CD4-positive, alpha-beta T cell treated with Interleukin-4 for 1 hour (primary cell): ENCODE measurements around the gene SLC52A3.
"Not testable (repeated sequence)": the region's sequence is repeated elsewhere in the genome, so short reads cannot be mapped to it uniquely, and the experiment has no call there.

Experiments
- DNase-seq, 2 donors: peaks; one replicate each; pipeline ENCODE4 v3.0.0-alpha.2; 2020 to 2022

The SLC52A3 gene

DNA sequence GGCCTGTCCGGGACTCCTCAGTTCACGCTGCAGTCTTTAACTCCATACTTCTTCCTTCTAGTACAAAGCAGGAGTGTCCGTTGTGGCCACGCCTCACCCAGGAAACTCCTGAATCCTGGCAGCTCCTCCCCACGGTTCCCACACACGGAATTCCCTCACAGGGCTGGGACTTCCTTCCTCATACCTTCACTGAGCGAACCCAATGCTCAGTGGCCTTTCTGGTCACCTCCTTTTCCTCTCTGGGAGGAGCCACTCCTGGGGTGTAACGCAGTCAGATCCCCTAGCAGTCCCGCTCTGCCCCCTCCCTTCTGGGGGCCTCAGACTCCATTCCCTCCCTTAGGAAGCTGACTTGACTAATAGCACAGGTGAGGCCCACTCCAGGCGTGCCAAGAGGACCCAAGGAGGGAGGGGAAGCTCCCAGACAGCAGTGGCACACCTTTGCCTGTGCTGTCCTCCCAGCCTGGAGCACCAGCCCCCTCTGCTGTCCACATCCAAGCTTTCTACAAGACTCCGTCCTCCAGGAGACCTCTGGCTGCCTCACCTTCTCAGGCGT, at the start of gene SLC52A3:
SLC52A3 (minus strand) TSS at position 75 of the 553 bp plus-strand sequence. CDS start 2,726 bp downstream, outside the sequence.
- peak in 1 of 2 donors; percentile 1 for DNase-seq

DNA sequence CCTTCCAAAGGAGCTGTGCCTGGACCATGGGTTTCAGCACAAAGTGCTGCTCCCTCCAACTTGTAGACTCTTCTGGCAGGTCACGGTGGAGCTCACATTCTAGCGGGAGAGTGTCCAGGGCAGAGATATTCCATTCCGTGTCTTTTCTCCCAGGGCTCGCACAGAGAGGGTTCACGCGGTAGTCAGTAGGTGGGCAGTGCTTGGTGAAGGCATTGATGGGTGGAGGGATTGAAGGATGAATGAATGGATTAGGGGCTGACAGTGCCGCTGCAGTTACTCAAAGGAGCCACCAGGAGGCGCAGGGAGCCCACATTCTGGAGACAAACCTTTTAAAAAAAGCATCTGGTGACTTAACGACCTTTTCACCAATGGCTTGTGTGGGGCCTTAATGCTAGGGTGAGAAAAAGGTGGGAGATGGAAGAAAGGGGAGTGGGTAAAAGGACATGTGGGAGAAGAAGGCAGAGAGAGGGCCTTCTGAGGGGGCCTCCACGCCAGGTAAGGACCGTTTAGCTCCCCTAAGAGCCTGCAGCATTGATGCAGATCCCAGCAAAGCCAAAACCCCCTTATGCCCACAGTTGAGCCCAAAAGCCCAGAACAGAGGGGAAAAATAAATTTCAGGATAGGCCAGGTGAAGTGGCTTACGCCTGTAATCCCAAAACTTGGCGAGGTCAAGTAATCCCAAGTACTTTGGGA, 47.8 kb upstream of the SLC52A3 start:
- DNase-seq: peak; percentile 68 to 69

DNA sequence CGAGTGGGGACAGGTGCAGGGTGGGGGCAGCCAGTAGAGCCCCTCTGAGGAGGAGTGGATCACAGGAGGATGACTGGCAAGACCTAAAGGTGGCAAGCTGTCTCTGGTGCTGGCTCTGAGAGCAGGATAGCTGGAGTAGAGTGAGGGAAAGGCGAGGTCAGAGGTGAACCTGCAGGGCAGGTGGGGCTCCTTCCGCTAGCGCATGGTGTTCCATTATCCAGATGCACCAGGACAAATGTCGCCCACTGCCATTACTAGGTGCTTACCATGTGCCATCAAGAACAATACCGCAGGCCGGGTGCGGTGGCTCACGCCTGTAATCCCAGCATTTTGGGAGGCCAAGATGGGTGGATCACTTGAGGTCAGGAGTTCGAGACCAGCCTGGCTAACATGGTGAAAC, 46.9 kb upstream of the SLC52A3 start:
- DNase-seq: no peak

DNA sequence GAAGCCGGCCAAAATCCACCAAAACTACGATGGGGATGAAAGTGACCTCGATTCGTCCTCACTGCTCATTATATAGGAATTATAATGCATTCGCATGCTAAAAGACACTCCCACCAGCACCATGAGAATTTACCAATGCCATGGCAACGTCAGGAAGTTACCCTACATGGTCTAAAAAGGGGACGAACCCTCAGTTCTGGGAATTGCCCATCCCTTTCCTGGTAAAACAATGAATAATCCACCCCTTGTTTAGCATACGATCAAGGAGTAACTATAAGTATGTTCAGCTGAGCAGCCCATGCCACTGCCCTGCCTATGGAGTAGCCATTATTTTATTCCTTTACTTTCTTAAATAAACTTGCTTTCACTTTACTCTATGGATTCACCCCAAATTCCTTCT, 45.1 kb upstream of the SLC52A3 start:
- no peak for DNase-seq

DNA sequence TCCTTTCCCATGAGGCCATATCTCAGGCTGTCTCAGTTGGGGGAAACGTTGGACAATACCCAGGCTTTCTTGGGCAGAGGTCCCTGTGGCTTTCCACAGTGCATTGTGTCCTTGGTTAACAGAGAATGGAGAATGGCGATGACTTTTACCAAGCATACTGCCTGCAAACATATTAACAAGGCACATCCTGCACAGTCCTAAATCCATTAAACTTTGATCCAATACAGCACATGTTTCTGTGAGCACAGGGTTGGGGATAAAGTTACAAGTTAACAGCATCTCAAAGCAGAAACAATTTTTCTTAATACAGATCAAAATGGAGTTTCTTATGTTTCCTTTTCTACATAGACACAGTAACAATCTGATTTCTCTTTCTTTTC, 44.1 kb upstream of the SLC52A3 start:
- DNase-seq: not testable (repeated sequence)

DNA sequence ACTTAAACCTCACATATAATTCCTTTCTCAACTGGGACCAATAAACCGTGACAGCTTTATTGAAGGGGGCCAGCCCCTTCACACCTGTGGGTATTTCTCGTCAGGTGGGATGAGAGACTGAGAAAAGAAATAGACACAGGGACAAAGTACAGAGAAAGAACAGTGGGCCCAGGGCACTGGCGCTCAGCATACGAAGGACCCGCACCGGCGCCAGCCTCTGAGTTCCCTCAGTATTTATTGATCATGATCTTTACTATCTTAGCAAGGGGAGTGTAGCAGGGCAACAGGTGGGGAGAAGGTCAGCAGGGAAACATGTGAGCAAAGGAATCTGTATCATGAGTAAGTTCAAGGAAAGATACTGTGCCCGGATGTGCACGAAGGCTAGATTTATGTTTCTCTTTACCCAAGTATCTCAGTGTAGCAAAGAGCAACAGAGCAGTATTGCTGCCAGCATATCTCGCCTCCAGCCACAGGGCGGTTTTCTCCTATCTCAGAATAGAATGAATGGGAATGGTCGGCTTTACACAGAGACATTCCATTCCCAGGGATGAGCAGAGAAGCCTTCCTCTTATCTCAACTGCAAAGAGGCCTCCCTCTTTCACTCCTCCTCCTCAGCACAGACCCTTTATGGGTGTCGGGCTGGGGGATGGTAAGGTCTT, 43.6 kb upstream of the SLC52A3 start:
- not testable (repeated sequence) for DNase-seq

DNA sequence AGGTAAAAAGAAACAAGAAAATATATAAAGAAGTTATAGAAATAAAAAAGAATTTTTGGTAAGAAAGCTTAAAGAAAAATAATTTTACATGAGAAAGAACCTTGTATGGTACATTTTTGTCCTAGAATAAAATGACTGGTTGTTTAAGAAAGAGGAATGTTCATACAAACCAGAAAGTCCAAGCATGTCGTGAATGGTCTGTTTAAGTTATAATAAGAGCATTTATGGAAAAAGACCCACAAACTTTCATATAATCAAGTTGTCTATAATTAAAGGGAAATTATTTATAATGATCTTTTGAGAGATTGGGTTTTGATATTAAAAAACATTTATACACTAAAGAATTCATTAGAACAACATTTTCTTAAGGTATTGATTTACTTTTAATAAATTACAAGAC, 37.4 kb upstream of the SLC52A3 start:
- DNase-seq: no peak

DNA sequence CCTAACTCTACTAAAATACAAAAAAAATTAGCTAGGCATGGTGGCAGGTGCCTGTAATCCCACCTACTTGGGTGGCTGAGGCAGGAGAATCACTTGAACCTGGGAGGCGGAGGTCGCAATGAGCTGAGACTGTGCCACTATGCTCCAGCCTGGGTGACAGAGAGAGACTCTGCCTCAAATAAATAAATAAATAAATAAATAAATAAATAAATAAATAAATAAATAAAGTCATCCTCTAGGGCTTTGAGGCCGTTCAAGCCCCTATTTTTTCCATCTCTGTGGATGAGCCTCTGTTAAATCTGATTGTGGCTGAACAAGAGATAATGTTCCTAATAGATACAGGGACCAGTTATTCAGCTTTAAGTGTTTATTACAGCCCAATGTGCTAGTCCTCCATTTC, 33.4 kb upstream of the SLC52A3 start:
- DNase-seq: no peak

DNA sequence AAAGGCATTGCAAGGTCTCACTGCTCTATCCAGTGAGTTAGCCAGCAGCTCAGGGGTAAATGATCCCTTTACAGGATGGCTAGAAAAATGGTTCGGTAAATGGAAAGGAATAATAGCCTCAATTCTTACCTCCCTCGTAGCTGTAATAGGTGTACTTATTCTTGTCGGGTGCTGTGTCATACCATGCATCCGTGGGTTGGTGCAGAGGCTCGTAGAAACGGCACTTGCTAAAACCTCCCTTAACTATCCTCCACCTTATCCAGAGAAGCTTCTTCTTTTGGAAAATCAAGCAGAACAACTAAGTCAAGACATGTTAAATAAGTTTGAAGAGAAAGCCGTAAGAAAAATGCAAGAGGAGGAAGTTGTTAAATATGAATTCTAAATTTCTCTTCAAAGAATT, 31.7 kb upstream of the SLC52A3 start:
- DNase-seq: not testable (repeated sequence)

DNA sequence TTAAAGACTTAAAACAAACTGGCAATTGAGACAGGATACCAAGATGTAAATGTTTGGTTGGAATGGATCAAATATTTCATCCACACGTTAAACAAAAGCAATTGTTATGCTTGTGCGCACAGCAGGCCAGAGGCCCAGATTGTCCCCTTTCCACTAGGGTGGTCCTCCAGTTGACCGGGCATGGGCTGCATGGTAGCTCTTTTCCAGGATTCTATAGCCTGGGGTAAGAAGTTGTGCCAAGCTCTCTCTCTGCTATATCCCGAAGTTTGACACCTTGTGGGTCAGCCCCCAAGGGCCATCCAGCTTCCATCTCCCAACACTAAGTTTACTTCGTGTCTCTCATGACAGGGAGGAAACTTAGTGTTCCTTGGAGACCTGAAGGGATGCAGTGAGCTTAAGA, 30.4 kb upstream of the SLC52A3 start:
- DNase-seq: not testable (repeated sequence)

DNA sequence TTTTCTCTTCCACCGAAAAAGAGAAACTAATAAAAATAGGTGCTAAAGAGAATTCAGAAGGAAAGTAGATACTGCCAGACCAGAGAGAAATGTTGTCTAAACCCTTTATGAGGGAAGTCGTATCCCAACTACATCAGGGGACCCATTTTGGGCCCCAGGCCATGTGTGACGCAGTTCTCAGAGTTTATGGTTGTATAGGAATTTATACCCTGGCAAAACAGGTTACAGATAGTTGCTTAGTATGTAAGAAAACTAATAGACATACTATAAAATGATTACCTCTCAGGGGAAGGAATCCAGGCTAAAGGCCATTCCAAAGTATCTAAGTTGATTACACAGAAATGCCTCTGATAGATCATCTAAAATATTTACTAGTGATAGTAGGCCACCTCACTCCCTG, 28.6 kb upstream of the SLC52A3 start:
- DNase-seq: no peak

DNA sequence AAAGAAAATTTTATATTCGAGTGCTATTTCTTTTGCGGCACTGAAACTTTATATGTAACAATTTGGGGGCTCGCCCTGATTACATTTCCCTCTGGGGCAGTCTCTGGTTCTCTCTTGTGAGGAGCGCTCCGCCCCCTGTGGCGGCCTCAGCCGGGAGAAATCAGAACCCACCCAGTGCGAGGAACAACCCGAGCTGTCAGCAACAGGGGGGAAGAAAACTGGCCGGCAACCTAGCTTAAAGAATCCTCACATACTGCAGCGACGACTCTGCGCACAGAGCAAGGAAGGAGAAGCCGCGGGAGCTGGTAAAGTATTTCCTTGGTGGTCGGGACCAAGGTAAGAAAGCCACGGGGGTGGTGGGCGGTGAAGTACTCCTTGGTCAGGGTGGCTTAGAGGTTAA, 23.9 kb upstream of the SLC52A3 start:
- no peak for DNase-seq

DNA sequence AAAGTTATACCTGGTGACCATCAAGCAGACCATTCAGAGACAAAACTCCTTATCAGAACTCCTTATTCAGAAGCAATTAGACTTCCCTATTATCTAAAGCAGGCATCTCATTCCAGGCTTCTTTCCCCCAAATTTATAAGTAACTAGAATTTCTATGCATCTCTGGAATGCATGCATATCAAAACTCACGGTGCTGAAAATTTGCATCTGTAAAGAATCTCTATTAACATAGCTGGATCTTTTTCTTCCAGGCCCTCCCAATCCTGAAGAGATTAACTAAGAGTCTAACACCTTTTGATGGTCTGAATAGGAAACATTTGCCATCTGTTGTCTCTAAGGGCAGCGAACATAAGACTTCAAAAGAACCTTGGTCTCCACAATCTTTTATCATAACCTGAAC, 22.8 kb upstream of the SLC52A3 start:
- no peak for DNase-seq

DNA sequence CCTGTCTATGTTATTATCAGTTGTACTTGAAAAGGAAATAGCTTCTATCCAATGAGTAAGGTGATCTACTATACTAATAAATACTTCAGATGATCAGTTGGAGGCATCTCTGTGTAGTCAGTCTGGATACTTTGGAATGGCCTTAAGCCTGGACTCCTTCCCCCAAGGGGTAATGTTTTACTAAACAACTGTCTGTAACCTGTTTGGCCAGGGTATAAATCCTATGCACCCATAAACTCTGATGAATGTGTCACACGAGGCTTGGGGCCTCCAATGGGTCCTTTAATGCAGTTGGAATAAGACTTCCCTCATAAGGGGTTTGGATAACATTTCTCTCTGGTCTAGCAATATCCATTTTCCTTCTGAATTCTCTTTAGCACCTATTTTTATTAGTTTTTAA, 19.5 kb upstream of the SLC52A3 start:
- no peak for DNase-seq

DNA sequence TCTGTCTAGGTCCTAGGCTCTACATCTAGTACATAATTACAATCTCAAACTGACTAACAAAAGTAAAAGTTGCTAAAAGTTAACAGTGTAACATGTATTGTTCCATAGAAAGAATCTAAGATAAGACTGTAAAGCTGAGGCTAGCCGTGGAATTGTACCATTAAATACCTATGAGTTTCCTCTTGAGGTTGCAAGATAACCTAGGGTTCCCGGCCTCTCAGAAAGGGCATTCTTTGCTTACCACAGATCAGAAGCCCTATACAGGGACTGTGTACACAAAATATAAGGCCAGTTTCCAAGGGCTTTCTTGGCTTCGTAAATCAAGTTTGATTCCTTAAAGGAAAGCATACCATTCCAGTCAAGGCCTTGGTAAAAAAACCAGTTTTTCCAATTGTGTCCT, 11.5 kb upstream of the SLC52A3 start:
- DNase-seq: no peak

DNA sequence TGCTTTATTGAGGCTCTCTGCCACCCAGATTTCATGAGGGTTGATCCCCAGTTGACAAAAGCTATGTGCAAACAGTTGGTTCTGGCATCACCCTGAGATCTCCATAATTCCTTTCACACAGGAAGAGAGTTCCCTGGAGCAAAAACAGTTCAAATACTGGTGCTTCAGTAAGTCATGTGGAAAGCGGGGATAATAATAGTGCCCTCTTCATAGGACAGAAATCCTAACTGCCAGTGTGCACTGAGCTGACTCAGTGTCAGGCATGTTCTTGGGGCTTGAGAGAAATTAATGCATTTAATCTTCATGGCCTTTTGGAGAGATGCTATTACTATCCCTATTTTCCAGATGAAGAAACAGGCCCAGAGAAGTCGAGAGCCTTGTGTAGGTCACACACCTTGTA, 7.9 kb upstream of the SLC52A3 start:
- DNase-seq: no peak

DNA sequence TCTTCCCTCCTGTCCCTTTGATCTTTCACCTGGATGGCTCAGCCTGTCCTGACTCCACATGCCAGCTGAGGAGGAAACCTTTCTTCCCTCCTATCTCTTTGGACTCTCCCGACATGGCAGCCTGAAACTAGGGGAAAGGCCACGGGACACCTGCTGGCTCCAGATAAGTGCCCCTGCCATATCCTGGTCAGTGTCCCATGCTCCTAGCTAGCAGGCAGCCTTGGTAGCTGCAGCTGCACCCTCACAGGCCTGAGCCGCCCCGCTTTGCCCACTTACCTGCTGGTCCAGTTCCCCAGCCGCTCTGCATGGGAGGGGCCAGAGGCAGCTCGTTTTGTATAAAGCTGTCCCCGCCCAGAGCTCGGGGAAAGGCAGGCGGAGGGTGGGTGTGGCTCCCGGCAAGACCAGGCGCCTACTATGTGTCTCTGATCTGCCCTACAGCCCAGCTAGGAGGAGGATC, 7.4 kb upstream of the SLC52A3 start:
- no peak for DNase-seq

DNA sequence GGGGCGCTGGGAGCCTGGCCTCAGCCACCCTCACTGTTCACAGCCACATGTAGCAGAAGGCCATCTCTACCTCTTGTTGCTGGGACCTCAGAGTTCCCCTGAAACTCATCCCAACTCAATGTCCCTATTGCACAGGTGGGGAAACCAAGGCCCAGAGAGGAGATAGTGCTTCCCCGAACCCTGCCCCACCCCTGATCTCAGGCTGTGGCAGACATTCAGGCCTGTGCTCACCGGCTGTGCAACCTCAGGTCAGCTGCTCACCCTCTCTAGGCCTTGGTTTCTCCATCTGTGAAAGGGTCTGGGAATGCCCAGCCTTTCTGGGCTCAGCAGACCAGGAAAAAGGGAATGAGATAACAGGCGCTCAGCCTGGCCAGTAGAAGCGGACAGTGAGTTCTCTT, 6.4 kb upstream of the SLC52A3 start:
- no peak for DNase-seq

DNA sequence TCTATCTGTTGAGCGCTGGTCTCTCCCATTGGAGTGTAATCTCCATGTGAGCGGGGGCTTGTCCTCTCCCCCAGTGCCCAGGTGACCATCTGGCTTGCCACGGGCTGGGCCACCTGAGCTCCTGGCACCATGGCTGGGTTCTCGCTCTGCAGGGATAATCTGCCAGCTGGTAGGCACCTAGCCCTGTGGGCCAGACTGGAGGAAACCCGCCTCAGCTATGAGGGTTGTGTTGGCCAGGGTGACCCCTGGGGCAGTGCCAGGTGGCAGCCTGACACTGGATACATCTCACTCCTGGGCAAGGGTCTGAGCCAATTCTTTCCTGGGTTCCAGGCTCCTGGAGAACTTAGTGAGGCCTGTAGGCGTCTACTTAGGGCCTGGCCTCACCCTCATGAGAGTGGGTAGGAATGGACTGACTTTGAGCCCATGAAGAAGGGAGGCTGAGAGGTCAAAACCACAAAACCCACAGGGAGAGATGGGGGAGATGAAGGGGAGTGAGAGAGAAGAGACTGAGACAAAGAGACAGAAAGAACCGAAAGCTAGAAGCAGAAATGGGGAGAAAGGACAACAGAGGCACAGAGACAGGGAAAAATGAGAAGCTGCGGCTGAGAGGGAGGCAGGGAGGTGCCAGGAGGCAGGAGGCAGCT, 5.8 kb upstream of the SLC52A3 start:
- DNase-seq: no peak

DNA sequence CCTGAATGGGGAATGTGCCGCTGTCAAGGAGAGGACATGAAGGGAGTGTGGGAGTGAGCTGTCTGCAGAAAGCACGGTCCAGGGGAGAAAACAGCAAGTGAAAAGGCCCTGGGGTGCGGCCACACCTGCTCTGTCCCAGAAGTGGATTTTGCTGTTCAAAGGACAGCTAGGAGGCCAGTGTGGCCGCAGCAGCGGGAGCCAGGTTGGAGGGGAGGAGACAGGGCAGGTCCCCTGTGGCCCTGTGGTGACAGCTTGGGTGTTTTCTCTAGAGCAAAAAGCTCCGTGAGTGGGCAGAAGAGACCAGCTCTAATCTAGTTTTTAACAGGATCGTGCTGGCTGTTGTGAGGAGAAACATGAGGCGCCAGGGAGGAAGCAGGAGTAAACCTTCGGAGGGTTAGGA, 4.5 kb upstream of the SLC52A3 start:
- DNase-seq: no peak

DNA sequence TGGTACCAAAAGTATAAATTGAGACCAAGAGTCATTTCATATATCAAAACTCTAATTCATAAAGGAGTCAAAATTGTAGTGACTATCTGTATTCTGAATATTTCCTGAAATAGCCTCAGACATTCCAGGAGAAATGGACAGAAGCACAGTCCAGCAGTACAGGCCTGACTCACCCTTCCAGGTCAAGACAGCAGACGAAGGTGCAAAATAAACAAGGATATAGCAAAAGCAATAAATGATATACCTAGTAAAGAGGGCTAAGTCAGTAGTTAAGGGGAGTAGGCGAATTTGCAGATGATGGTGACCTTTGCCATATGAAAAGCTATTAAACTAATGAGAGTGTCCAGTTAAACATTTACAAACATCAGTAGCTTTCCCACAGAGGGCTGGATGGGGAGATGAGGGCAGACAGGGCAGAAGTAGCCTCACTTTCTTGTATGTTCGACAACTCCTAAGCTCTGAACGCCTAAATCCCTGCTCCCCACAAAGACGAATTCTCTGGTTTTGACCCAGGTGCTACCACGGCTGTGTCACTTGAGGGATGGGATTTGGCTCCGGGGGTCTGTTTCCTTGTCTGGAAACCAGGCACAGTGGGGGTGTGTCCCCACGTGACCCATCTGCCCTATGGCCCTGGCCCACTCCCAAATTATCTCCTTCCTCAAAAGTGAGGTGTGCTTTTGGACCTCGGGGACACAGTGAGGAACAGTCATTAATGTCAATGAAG, 3.6 kb upstream of the SLC52A3 start:
- no peak for DNase-seq

DNA sequence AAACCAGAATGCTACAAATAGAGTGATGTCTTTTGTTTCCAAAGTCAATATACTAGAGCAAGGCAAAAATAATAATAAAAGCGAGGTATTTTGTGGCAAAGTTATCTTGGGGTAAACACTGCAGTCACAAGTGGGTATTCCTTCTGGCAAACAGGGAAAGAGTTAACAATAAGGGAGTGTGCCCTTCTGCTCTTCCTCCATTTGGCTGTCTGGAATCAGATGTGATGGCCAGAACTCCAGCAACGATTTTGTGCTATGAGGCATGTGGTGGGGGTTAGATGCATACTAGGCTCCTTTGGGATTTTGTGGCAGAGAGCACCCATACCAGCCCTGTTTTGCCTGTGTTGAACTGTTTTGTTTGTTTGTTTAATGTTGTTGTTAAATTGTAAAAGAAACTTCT, 2.4 kb upstream of the SLC52A3 start:
- no peak for DNase-seq

DNA sequence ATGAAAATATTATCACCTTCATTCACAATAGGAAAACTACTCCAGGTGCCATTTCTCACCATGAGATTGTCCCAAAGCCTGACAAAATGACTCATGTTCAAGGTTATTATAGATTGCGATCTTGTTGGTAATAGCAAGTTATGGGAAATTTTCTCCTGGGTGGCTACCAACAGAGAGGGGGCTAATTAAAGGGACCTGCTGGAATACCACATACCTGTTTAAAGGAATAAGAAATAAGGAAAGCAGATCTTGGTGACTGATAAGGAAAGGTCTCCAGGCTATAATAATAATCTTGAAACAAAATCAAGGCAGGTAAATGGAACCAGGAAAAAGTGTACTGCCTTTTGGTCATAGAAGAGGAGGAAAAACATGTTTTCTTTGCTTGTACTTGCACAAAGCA, 1.4 kb downstream of the SLC52A3 start:
- DNase-seq: no peak
